Fibroblast of lung (primary cell): Measurements from ENCODE around the gene AR. TPM values are rescaled to one million over a fixed set of nuclear protein-coding genes. Genes with fewer than 3 reads are reported as not detected.

Experiments
- DNase-seq, 2 donors: peaks; one replicate each; pipeline versions ENCODE4 v3.0.0 to v3.0.0-alpha.2; 2010; ENCODE audit warnings: low read depth in 2 of 2
- H2AFZ ChIP-seq: 2 replicates; pipeline ENCODE4 v1.5.1; 2012; ENCODE audit warnings: low read length, control low read depth, inconsistent platforms
- H3K27ac ChIP-seq: 2 replicates; pipeline ENCODE4 v1.5.1; 2011; ENCODE audit warnings: low read length, control low read depth; ENCODE audit not compliant: insufficient read depth
- H3K27me3 ChIP-seq: 2 replicates; pipeline ENCODE4 v1.5.1; 2011; ENCODE audit warnings: mild to moderate bottlenecking, low read length; ENCODE audit not compliant: control insufficient read depth, insufficient read depth
- H3K36me3 ChIP-seq: 2 replicates; pipeline ENCODE4 v1.5.1; 2011; ENCODE audit warnings: low read length; ENCODE audit not compliant: control insufficient read depth, insufficient read depth
- H3K4me1 ChIP-seq: 2 replicates; pipeline ENCODE4 v1.5.1; 2011; ENCODE audit warnings: low read length; ENCODE audit not compliant: control insufficient read depth, insufficient read depth; ENCODE audit errors: extremely low read depth
- H3K4me2 ChIP-seq: 2 replicates; pipeline ENCODE4 v1.5.1; 2011; ENCODE audit warnings: low read length, control low read depth; ENCODE audit not compliant: insufficient read depth; ENCODE audit errors: extremely low read depth
- H3K4me3 ChIP-seq, 4 experiments: fragments of 200-600 bp in 1 of 4; sonication (generic) in 1 of 4; replicated peaks in 1 of 4; 2 replicates each; pipeline ENCODE4 v1.5.1; 2011 to 2016; ENCODE audit warnings: low read length in 4 of 4, low read depth in 3 of 4, mild to moderate bottlenecking in 3 of 4, control low read depth in 2 of 4, inconsistent platforms in 1 of 4, mixed read lengths in 1 of 4; ENCODE audit not compliant: insufficient read depth in 1 of 4; ENCODE audit errors: control extremely low read depth in 1 of 4
- H3K79me2 ChIP-seq: 2 replicates; pipeline ENCODE4 v1.5.1; 2012; ENCODE audit warnings: mild to moderate bottlenecking, low read length, inconsistent platforms; ENCODE audit not compliant: control insufficient read depth, insufficient read depth
- H3K9ac ChIP-seq: 2 replicates; pipeline ENCODE4 v1.5.1; 2011; ENCODE audit warnings: mild to moderate bottlenecking, low read length, control low read depth; ENCODE audit not compliant: insufficient read depth
- H3K9me3 ChIP-seq: 2 replicates; pipeline ENCODE4 v1.5.1; 2012; ENCODE audit warnings: low read depth, low read length; ENCODE audit not compliant: control insufficient read depth, insufficient read depth
- H4K20me1 ChIP-seq: 2 replicates; pipeline ENCODE4 v1.5.1; 2011; ENCODE audit warnings: low read length; ENCODE audit not compliant: control insufficient read depth, insufficient read depth; ENCODE audit errors: extremely low read depth
- CTCF ChIP-seq, 2 donors: IDR thresholded peaks in 1 of 2; conservative IDR thresholded peaks in 1 of 2; 1 replicate in 1 of 2; 2 replicates in 1 of 2; pipeline ENCODE4 v1.5.1; 2011 to 2012; ENCODE audit warnings: low read length in 2 of 2, control low read depth in 1 of 2, inconsistent platforms in 1 of 2, low read depth in 1 of 2, mild to moderate bottlenecking in 1 of 2
- EZH2 ChIP-seq: IDR thresholded peaks from 2 replicates; pipeline ENCODE4 v1.5.1; 2012; ENCODE audit warnings: low read length, control low read depth, mild to moderate bottlenecking; ENCODE audit errors: missing control alignments
- polyA plus RNA-seq, 2 donors: library from polyadenylated mRNA; depleted of rRNA in 1 of 2; stranded (reverse) in 1 of 2; unstranded in 1 of 2; fragments of >200 nt; gene quantifications; 2 replicates each; pipeline ENCODE4 v1.2.1, GENCODE V29; 2011 to 2012; ENCODE audit warnings: missing spikeins in 1 of 2
- total RNA-seq: library from RNA; depleted of rRNA; stranded (reverse); fragments of >200 nt; gene quantifications from 2 replicates; pipeline ENCODE4 v1.2.1, GENCODE V29; 2014

AR gene
- total and polyA plus RNA-seq, 2 donors (not counting 1 experiment from before 2014, with no cell fraction given) = 10.8 to 15.0 TPM

DNA sequence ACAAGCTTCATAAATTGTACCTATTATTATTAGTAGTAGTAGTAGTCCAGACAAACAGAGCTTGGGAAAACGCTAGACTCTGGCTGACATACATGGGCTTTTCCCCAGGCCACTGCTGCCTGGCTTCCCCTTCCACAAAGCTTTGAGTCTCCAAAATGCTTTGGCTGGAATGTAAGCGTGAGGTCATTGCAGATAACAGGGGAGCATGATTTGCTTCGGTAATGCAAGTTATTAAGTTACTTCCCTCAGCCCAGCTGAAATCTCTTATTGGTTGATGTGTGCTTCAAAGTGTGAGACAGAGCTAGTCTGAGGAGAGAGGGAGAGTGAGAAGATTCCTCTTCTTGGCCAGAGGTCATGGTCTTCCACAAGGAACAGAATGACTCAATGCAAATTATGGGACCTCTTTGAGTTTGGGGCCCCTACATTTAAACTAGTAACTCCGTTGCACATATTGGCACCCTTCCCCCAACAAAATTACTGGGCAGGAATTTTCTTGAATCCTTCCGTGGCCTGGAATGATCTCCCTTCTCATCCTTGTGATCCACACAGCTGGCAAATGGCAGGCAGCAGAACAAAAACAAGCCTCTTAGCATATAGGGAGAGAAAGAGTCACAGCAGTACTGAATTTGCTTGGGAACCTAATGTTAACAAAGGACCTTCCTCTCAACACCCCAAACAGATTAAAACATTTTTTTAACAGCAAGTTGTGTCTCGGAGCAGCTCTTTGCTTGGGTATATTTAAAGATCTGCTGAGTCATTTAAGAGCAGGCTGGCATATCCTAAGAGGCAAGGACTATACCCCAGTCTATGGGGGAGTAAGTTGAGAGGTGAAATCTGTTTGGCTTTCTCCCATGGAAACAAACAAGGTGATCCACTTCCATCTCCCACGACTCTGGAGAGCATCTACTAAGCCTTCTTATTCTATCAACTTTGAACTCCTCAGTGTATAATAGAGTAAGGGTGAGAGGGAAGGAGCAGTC, 19.9 kb downstream of the AR start:
- Histone ChIP-seq H3K27me3 (no peaks in the 10 kb centered on the region), H3K9me3 (no peaks in the 10 kb centered on the region), H2AFZ (no peak overlapping the region), H3K4me2 (no peak overlapping the region), H3K4me3 (no peak overlapping the region), H3K27ac (no peak overlapping the region), H3K9ac (no peak overlapping the region), H3K36me3 (no peaks in the 10 kb centered on the region), H3K4me1 (no peaks in the 10 kb centered on the region), H4K20me1 (no peaks in the 10 kb centered on the region), H3K79me2 (no peaks in the 10 kb centered on the region)
- no peak for TF ChIP-seq EZH2
- TF ChIP-seq CTCF (conservative IDR thresholded peaks at IDR 0.05 in 1 of 2, IDR thresholded peaks at IDR 0.05 in 1 of 2; ENCODE audit: low read depth in 1 of 2, low read length in 2 of 2) = no peak
- peak in 1 of 2 donors; percentile 72 for DNase-seq

DNA sequence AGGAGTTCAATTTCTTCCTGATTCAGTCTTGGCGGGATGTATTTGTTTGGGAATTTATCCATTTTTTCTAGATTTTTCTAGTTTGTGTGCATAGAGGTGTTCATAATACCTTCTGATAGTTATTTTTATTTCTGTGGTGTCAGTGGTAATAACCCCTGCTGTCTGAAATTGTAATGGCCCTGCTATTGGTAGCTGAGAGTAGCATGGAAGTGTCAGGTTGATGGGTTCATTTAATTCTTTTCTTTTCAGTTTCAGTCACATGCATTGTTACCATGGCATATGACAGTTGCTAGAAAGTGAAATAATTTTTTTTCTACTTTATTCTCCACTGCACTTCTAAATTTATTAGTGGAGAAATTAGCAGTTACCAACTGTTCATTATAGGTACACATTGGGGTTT, 20.7 kb downstream of the AR start:
- Histone ChIP-seq H3K79me2 (no peaks in the 10 kb centered on the region), H4K20me1 (no peaks in the 10 kb centered on the region), H3K27ac (no peak overlapping the region), H3K4me2 (no peak overlapping the region), H2AFZ (no peak overlapping the region), H3K4me1 (no peaks in the 10 kb centered on the region), H3K36me3 (no peaks in the 10 kb centered on the region), H3K27me3 (no peaks in the 10 kb centered on the region), H3K9me3 (no peaks in the 10 kb centered on the region), H3K9ac (no peak overlapping the region), H3K4me3 (no peak overlapping the region)
- no peak for TF ChIP-seq EZH2
- no peak for TF ChIP-seq CTCF (conservative IDR thresholded peaks at IDR 0.05 in 1 of 2, IDR thresholded peaks at IDR 0.05 in 1 of 2; ENCODE audit: low read depth in 1 of 2, low read length in 2 of 2)
- DNase-seq = no peak

GRCh38 chrX:67568769-67569168, 24.9 kb downstream of the AR start:
- no peaks in the 10 kb centered on the region for H3K9me3 ChIP-seq
- H3K27me3 ChIP-seq = no peaks in the 10 kb centered on the region
- no peak overlapping the region for H3K4me3 ChIP-seq
- H3K79me2 ChIP-seq = no peaks in the 10 kb centered on the region
- H3K4me1 ChIP-seq = no peaks in the 10 kb centered on the region
- no peak overlapping the region for H3K4me2 ChIP-seq
- no peak overlapping the region for H3K27ac ChIP-seq
- no peak for TF ChIP-seq CTCF (conservative IDR thresholded peaks at IDR 0.05 in 1 of 2, IDR thresholded peaks at IDR 0.05 in 1 of 2; ENCODE audit: low read depth in 1 of 2, low read length in 2 of 2)
- no peak for TF ChIP-seq EZH2
- DNase-seq = peak in 1 of 2 donors; percentile 28
- no peak overlapping the region for H3K9ac ChIP-seq
- H2AFZ ChIP-seq = no peak overlapping the region
- H3K36me3 ChIP-seq = no peaks in the 10 kb centered on the region
- H4K20me1 ChIP-seq = no peaks in the 10 kb centered on the region
